GM19455 (cell line): ENCODE measurements around the gene RGP1.

ENCODE experiments used
- ATAC-seq: cut with Tn5 transposase; IDR thresholded peaks from one replicate; pipeline ENCODE4 v1.9.1; 2021; ENCODE audit not compliant: unreplicated experiment

RGP1 gene

DNA sequence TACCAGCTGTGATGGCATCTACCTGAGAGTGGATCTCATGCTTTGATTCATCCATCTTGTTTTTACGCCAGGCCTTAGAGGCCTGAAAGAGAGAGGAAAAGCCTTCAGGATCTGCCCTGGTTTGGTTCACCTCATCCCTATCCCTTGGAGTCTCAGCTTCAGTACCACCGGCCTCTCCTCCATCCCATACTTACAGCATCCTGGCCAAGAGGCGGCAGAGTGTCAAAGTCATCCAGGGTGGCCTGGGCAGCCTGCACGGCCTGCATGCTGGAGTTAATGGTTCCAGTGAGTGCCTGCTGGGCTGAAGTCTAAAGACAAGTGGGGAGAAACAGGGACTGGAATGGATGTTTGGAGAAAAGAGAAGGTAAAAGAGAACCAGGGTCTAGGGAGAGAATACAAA, 29.5 kb upstream of the RGP1 start:
- no peak for ATAC-seq

DNA sequence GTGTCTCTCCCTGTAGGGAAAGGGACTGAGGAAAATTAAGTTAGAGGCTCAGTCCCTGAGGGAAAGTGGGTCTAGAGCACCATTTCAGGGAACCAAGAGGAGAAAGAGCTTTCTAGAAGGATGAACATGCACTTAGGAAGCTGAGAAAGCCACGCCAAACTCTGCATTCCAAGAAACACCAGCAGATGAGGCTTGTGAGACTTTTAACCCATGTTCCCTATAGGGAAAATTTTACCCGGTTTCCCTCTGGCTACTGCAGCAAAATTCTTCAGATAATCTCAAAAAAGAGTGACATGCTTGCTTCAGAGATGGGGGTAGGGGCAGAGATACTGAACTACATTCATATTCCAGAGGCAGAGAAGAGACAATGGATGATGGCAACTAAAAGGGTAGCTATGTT, 25.7 kb upstream of the RGP1 start:
- ATAC-seq: no peak

DNA sequence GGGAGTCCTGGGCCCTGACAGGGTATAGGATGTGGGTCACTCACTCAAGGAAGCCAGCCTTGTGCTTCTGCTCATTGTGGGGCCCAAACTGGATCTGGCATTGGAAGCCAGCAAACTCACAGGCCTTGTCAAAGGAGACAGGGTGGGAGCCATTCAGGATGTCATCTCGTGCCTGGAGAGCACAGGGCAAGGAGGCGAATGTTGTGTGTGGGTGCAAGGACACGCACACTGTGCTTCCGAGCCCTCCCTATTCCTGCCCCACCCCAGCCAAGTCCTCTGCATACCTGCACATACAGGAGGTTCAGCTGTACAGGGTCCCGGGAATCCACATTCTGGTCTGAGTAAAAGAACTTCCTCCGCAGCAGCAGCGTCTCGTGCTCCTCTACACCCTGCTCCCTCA, 25.2 kb upstream of the RGP1 start:
- ATAC-seq: no peak

DNA sequence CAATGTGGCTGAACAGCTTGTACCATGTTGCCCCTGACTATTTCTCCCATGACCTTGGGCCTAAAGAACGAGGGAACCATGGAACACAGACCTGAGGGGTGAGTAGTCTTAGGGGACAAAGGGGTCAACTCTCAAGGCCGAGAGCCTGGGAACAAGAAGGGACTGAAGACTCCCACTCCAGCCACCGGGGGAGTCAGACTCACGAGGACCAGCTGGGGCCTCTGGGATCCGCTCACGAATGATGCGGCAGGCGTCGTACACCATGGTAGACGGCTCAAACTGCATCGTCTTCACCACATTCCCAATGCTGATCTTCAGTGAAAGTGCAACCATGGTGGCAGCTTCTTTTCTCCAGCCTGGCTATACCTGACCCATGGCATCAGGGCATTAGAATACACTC, 23.7 kb upstream of the RGP1 start:
- no peak for ATAC-seq

DNA sequence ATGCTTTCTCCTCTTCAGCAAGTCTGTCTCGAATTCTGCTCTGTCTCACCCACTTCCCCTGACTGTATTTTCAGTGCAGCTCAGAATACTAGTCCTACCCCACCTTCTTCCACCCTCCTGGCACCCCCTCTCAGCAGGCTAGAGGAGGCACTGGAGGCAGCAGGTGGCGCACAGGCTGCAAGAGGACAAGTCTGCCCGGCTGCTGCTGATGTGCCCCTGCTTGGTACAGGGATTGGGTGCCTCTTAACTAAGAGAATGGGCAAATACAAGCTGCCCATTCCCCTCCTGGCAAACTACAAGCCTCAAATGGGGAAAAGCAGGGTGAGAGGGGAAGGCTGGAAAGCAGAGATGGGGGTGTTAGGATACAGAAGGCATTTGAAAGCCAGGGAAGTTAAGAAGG, 22.2 kb upstream of the RGP1 start:
- no peak for ATAC-seq

DNA sequence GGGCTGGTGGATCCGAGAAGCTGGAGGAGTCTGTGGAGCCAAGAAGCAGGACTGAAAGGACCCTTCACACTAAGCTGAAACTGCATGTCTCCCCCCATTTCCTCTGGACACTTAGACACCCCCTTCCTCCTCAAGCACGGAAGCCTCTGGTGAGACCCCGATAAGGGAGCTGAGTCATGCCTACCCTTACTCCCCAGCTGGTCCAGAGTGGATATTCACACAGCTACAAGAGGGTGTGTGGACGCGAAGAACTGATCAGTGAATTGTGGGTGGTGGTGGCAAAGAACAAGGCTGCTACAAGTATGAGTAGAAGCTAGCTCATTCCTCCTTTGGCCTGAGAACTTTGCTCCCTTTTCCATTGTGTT, 21.4 kb upstream of the RGP1 start:
- no peak for ATAC-seq

DNA sequence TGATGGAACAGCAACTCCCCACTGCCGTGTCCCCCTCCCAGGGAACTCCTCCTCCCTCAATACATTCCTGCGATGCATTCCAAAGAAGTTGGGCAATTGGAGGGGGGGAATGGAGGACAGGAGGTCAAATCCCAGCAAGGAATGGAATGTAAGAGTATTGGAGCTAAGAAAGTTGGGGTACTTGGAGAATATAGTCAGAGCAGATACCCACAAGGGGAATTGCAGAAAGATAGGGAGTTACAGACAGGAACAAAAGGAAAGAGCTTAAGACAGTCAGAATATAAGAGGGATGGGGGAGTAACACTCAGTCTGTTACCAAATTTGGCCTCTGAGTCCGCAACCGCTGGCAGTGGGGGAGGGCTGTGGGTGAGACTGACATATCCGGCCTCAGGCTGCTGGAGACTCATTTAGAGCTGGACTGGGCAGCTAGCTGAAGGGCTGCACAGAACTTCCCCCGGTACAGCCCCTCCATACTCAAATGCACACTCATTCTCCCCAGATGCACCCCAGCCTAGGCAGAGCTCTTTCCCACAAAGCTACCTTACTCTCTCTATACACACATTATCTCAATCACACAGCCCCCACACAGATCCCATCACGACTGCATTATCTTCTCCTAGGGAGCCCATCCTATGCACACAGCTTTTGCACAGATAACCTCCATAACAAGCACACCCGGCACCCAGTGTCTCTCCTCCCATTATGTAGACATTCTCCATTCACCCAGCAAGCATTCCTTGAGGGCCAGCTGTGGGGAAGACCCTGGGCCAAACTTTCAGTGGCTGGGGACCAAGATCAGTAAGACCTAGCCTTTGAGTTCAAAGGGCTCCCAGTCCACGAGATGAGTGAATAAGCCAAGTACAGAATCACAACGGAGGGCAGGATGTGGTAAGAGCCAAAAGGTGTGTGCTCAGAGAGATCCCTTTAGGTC, 20.8 kb upstream of the RGP1 start:
- ATAC-seq: no peak

DNA sequence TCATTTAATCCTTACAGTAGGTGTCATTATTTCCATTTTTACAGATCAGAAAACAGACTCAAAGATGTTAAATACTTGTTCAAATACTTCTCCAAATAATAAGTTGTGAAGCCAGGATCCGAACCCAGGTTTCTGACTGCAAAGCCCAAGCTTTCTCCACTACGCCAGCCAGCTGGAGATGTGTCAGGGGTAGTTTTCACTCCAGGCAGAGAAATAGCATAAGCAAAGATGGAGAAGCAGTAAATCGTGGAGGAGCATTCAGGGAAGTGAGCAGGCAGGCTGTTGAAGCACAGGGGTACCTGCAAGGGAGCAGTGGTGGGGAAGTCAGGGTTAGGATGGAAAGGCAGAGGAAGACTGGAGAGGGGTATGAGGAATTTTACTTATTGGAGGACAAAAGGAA, 20.0 kb upstream of the RGP1 start:
- ATAC-seq: no peak

DNA sequence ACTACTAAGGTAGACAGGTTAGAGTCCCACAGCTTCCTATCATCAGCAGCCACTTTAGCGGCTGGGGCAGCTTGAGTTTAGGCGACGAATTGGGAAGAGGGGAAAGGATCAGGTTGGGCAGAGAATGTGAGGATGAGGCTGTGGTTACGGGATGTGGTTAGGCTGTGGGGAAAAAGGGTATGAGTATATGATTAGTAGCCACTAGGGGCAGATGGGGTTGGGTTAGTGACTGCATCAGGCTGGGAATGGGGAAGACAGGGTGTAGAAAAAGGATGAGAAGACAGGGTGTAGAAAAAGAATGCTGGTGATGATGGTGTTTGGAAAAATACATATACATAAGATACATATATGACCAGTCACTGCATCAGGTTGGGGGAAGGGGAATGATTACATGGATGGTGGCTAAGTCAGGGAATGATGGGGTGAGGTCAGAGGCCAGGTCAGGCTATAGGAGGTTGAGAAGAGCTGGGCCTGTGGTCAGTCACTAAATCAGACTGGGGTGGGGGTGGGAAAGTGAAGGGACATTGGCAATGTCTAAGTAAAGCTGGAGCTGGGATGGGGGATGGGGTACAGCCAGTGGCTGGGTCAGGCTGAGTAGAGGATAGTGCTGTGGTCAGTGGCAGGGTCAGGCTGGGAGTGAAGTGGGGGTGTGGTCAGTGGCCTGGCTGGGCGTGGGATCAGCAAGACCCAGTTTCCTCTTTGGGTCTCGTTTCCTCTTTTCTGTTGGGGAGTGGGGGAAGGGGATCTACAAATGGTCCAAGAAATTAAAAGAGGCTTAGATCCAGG, 19.2 kb upstream of the RGP1 start:
- no peak for ATAC-seq

DNA sequence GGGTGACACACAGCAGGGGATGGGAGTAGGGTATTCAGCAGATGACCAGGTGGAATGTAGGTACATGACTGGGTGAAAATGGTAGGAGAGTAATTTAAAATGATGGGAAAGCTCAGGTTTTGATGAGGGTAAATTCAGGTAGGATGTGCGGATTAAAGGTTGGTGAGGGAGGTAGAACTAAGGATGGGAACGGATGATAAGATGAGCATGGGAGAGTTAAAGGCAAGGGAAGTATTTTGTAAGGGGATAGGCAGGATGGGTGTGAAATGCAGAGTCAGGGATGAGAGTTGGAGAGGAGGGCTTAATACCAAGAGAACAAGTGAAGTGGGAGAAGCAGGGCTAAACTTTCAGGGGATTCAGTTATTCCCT, 18.6 kb upstream of the RGP1 start:
- ATAC-seq: no peak

DNA sequence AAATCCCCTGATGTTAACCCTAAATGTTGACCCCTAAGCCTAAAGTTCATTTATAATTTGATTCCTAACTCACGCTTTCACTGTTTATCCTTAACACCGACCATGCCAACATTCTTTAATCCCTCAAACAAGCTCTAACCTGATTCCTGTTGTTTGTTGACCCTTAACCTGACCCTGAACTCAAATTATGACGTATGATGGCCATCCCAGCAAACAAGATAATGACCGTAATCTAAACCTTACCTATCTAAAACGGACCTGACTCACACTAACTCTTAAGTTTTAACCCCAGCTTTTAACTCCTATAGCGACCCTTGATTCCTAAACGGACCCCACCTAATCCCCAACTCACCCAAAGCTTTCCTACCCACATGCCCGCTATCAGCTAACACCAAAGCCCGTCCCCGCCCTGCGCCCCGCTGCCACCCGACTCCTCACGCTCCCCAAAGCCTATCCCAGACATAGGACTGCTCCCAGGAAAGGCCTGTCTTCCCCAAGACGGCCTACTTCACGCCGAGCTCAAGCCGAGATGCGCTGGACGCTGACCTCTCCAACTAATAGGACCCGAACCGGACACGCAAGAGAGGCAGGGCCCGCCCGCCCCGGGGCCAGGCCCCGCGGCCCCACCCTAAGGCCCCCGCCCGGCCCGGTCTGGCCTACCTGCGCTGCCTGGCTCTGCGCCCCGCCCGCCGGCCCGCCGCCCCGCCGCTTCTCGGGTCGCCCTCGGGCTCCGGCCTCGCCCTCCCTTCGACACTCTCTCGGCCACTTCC, 17.5 kb upstream of the RGP1 start:
- ATAC-seq: peak; percentile 0

DNA sequence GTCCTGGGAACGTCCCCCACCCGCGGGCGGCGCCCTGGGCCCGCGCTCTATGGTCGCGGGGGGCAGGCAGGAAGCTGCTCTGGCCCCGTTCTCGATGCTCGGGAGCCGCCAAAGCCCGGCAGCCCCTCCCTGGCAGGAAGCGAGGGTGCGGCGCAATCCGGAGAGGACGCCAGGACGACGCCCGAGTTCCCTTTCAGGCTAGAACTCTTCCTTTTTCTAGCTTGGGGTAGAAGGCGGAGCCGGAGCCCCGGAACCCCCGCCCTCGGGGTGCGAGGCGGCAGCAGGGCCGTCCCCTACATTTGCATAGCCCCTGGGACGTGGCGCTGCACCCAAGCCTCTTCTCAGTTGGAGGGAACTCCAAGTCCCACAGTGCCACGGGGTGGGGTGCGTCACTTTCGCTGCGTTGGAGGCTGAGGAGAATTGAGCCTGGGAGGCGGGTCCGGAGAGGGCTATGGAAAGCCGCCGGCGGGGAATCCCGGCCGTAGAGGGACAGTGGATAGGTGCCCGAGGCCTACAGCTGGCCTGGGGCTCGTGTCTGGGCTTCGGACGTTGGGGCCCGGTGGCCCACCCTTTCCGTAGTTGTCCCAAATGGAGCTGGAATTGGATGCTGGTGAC, 16.8 kb upstream of the RGP1 start, which contains the start of the genes CREB3 and TLN1:
CREB3 (plus strand) TSS at position 482 of the 615 bp plus-strand sequence; CDS start at position 589, 107 bp downstream.
TLN1 (minus strand) TSS at position 11 of the 615 bp plus-strand sequence. CDS start 6,501 bp downstream, outside the sequence.
- peak; percentile 83 for ATAC-seq

DNA sequence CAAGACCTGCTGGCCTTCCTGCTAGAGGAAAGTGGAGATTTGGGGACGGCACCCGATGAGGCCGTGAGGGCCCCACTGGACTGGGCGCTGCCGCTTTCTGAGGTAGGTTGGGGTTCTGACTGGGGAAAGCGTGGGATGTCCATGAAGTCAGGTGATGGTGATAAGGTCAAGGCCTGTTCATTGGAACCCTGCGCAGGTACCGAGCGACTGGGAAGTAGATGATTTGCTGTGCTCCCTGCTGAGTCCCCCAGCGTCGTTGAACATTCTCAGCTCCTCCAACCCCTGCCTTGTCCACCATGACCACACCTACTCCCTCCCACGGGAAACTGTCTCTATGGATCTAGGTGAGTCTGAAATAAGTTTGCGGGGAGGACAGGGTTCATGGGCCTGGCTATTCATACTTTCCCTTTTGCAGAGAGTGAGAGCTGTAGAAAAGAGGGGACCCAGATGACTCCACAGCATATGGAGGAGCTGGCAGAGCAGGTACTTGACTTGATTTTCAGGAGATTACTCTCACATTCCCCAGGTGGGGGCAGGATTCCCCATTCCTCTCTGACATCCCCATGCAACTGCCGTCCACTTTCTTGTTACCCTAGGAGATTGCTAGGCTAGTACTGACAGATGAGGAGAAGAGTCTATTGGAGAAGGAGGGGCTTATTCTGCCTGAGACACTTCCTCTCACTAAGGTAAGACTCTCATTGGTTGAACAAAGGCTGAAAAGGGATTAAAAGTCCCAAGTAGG, 16.1 kb upstream of the RGP1 start:
- ATAC-seq: peak; percentile 13

DNA sequence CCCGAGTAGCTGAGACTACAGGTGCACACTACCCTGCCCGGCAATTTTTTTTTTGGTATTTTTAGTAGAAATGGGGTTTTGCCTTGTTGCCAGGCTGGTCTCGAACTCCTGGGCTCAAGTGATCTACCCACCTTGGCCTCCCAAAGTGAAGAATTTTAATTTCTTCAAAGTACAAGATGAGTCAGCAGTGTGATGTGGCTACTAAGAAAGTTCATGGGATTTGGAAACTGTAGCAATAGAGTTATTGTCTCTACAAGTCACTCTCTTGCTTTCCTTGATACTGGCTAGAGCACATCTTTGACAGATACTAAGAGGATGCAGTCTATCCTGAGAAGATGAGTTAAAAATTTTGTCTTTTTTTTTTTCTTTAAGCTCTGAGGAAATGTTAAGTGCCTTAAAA, 15.0 kb upstream of the RGP1 start:
- ATAC-seq: no peak

DNA sequence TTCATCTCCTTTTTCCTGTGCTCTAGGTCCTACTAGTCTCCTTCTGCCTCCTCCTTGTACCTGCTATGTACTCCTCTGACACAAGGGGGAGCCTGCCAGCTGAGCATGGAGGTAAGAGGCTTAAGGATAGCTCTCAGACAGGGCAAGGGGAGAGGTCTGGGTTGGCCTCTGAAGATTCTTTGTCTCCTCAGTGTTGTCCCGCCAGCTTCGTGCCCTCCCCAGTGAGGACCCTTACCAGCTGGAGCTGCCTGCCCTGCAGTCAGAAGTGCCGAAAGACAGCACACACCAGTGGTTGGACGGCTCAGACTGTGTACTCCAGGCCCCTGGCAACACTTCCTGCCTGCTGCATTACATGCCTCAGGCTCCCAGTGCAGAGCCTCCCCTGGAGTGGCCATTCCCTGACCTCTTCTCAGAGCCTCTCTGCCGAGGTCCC, 12.9 kb upstream of the RGP1 start:
- no peak for ATAC-seq

DNA sequence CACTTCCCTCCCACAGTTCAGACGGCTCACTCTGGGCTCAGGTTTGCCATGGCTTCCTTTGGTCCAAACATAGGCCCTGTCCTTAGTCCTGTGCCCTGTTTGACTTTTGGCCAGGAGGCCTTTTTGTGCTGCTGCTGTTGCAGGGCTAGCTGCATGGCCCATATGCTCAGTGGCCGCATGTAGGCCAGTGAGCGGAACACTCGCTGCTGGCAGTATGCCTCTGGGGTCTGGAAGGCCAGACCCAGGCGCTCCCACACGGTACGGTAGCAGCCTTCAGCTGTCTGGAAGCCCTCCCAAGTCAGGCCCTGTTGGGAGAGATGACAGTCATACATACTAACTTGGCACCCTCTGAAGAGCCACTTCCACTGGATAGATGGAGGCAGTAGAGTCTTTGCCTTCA, 11.9 kb upstream of the RGP1 start:
- ATAC-seq: no peak

DNA sequence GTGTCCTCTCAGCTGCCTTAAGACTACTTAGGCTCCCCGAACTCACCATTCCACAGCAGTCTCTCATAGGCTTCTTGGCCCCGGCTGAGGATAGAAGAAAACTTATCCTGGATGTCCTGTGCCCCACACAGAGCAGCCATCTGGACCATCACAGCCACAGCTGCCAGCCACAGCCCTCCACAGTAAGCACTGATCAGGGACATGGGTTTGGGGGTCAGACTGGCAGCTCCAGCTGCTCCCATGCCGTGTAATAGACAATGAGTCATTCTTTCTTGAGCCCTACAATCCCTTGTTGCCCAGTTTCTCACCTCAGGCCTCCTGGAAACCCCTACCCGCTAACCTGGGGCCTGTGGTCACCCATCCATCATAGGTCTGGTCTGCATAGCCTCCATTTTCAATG, 10.9 kb upstream of the RGP1 start:
- no peak for ATAC-seq

DNA sequence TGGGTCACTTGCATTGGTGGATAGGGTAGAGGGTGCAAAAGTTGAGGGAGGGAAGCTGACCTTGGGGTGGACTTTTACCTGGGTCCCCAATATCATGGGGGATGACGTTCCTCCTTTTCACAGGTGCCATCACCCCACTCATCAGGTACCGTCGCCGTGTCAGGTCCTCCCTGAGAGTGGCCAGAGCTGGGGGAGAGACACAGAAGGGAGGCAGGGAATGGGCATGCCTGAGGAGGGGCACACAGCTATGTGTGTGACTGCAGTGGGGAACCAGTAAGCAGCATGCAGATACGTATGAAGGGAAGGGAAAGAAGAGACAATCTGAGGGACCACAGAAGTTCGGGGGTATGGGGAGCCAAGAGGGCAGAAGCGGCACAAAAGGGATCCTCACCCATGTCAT, 10.2 kb upstream of the RGP1 start:
- no peak for ATAC-seq

DNA sequence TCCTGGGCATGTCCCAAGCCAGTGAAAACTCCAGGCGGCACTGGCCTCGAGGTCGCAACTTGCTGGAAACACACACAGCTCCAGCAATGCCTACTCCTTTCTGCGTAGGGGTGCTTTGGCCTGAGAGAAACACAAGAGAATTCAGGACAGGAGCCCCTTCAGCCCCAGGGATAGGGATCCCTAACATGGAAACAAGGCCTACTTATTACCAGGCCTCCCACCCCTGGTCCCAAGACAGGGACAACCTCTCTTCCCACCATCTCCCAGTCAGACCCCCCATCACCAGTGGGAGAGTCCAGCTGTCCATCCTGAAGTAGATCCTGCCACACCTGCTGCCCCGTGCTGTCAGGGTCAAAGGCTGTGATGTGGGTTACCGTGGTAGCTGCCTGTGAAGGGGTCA, 8.8 kb upstream of the RGP1 start:
- ATAC-seq: no peak

DNA sequence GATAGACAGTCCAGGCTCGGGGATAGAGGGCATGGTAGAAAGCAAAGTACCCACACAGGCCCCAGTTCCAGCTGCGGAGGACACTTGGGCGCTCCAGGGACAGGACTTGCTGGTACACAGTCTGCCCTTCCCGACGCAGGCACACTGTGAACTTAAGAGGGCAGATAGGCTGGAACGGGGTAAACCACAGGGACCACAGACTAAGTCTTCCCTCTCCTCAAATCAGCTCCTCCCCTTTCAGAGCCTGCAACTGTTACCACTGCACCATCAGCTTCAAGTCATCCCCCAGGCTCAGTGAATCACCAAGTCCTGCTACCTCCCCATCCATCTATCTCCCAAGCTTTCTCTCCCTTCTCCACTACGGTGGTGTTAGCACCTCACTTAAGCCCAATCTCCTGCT, 7.3 kb upstream of the RGP1 start:
- no peak for ATAC-seq
